Small intestine (tissue), 7 donors: ENCODE results near the gene HHLA2. TPM values are rescaled to one million over a fixed set of nuclear protein-coding genes. Genes with fewer than 3 reads are reported as not detected.

Experiments
- DNase-seq, 2 donors: peaks; one replicate each; pipeline versions ENCODE4 v3.0.0 to v3.0.0-alpha.2; 2013
- FAIRE-seq: peaks from 2 replicates; lab custom pipeline; 2012; peaks lifted over from hg19 to GRCh38; lab: Jason Lieb, UNC
- H3K27ac ChIP-seq, 3 donors: one replicate each; pipeline ENCODE4 v1.5.1; 2013; ENCODE audit warnings: low read length in 2 of 3, mild to moderate bottlenecking in 2 of 3, control low read depth in 1 of 3, inconsistent platforms in 1 of 3, low read depth in 1 of 3, moderate library complexity in 1 of 3
- H3K27me3 ChIP-seq, 3 donors: one replicate each; pipeline ENCODE4 v1.6.1; 2013; ENCODE audit warnings: low read length in 3 of 3, inconsistent platforms in 1 of 3; ENCODE audit not compliant: control insufficient read depth in 3 of 3, insufficient read depth in 3 of 3
- H3K36me3 ChIP-seq, 3 donors: one replicate each; pipeline ENCODE4 v1.6.1; 2013; ENCODE audit warnings: low read length in 3 of 3, inconsistent platforms in 1 of 3, low read depth in 1 of 3, mild to moderate bottlenecking in 1 of 3, moderate library complexity in 1 of 3; ENCODE audit not compliant: control insufficient read depth in 3 of 3, insufficient read depth in 2 of 3
- H3K4me1 ChIP-seq, 3 donors: one replicate each; pipeline ENCODE4 v1.6.1; 2013; ENCODE audit warnings: low read length in 2 of 3, inconsistent platforms in 1 of 3, low read depth in 1 of 3, mild to moderate bottlenecking in 1 of 3, moderate library complexity in 1 of 3; ENCODE audit not compliant: control insufficient read depth in 3 of 3, insufficient read depth in 2 of 3
- H3K4me3 ChIP-seq, 3 donors: one replicate each; pipeline ENCODE4 v1.5.1; 2013; ENCODE audit warnings: low read length in 3 of 3, control low read depth in 1 of 3, inconsistent platforms in 1 of 3, low read depth in 1 of 3, mild to moderate bottlenecking in 1 of 3, moderate library complexity in 1 of 3
- H3K9me3 ChIP-seq, 2 donors: one replicate each; pipeline ENCODE4 v1.6.1; 2013; ENCODE audit warnings: low read depth in 1 of 2, low read length in 1 of 2; ENCODE audit not compliant: control insufficient read depth in 2 of 2, insufficient read depth in 1 of 2
- WGBS, 3 donors: extraction: QIAGEN DNeasy Blood & Tissue Kit; methylation state at CpG; one replicate each; pipeline ENCODE4 v1.1.7; 2013; 5-methylcytosine and 5-hydroxymethylcytosine counted together
- polyA plus RNA-seq, 4 donors: library from polyadenylated mRNA; stranded (reverse) in 3 of 4; unstranded in 1 of 4; fragments of 200-250 nt in 3 of 4; fragments of 120-200 nt in 1 of 4; gene quantifications; one replicate each; pipeline versions ENCODE4 v1.2.1 to v1.2.3, GENCODE V29; 2013
- donor health status: healthy with polysubstance abuse.
- donor health status: control.
- donor health status: control.
- donor health status: Bipolar disorder and iron deficiency.
- donor health status: healthy.

HHLA2 gene
- polyA plus RNA-seq, 4 donors: 20.5 to 130 (median 91.0) TPM

DNA sequence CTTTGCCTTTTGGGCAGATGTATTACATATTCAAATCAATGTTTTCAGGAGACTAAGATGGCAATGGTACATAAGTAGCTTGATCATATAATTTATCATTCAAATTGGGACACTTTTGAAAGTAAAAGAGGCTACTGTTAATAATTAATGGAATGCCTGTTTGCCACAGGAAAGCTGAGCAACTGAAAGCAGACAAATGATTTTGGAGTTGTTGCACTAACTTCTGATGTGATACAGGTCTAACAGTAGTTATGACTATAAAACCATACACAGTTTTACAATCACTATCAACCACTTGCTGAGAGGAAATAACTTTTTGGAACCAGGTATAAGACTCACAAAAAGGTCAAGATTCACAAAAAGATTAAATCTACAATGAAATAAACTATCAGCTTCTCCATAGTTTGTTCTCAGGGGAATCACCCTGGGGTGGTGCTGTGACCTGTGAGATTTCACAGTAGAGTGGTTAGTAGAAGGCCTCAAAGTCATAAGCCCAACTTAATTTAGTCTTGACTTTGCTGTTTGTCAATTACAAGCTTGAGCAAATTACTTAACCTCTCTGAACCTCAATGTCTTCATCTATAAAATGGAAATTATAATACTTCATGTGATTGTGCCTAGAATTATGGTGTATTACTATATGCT is 42.7 kb downstream of the HHLA2 start:
- Histone ChIP-seq H3K36me3 (peaks cover 0 to 5% (median 2%) of the 10 kb centered on the region in 3 donors), H3K4me1 (peaks cover 0 to 2% (median 0%) of the 10 kb centered on the region in 3 donors), H3K9me3 (no peaks in the 10 kb centered on the region), H3K27me3 (no peaks in the 10 kb centered on the region), H3K4me3 (no peak overlapping the region), H3K27ac (no peak overlapping the region)
- no peak for DNase-seq
- no peak for FAIRE-seq

DNA sequence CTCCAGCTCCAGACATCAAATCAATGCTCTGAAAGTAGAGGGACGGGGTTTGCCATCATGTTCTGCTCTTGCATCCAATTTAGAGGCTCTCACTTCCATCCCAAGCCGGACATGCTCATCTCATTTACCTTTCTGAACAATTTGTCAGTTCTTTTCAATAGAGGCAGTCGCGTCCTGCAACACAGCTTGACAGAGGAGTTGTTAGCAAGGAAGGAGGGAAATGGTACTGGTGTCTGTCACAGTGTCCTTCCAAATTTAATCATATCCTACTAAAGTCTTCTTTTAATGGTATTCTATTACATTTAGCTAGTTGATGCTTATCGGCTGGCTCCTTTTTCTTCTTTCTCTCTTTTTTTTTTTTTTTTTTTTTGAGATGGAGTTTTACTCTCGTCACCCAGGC is 45.6 kb downstream of the HHLA2 start:
- WGBS, 3 donors: 72 to 92% (median 84%) methylated on average over 6 of the region's 6 CpGs

DNA sequence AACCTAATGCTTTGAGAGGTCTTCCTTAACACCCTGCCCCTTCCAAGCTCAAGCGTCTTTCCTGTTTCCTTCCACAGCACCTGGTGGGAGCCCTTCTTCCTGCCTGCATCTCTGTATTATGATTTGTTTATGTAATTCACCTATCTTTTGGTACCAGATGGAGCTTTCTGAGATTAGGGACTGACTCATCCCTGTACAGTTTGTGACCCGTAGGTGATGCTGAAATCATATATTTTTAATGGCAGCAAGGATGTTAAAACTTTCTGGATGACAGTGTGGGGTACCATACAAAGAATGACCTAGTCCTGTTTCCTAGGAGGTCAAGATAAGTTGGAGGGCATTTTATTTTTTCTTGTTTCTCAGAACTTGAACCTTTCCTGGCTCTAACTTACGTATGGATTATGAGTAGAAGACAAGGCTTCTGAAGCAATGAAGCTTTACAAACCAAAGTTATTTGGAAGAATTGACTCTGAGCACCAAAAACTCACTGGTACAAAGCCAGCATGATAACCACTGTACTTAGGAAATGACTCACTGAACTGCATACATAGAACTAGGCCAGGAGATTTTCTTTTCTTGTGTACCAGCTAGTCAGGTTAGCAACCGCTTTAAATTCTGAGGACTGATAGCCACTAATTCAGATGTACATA is 46.6 kb downstream of the HHLA2 start:
- Histone ChIP-seq H3K27me3 (no peaks in the 10 kb centered on the region), H3K9me3 (no peaks in the 10 kb centered on the region), H3K4me3 (no peak overlapping the region), H3K4me1 (no peaks in the 10 kb centered on the region), H3K36me3 (peaks cover 0 to 7% (median 4%) of the 10 kb centered on the region in 3 donors), H3K27ac (no peak overlapping the region)
- WGBS, 3 donors: 55 to 84% (median 56%) methylated on average over 4 of the region's 4 CpGs
- FAIRE-seq: no peak
- no peak for DNase-seq

More for the DNA sequence above, 45.6 kb downstream of the HHLA2 start:
- no peaks in the 10 kb centered on the region for H3K9me3 ChIP-seq
- no peak overlapping the region for H3K27ac ChIP-seq
- FAIRE-seq (no peak), DNase-seq (no peak)
- H3K27me3 ChIP-seq: no peaks in the 10 kb centered on the region
- peaks cover 0 to 2% (median 0%) of the 10 kb centered on the region in 3 donors for H3K4me1 ChIP-seq
- no peak overlapping the region for H3K4me3 ChIP-seq
- H3K36me3 ChIP-seq: peaks cover 0 to 7% (median 4%) of the 10 kb centered on the region in 3 donors

DNA sequence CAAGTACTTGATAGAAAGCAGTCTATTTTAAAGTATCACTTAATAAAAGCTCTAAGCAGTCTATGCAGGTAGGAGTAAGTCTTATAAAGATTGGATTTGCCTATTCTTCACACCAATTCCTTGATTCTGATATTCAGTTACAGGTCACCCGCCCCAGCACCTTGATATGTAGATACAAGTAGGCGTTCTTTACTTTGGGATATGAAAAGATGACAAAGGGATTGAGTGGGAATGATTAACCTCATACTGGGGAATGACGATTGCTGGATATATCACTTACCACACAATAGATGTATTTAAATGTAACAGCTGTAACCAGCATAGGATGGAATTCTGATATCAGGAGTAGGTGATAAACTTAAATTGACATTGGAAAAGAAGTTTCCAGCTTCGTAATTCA is 47.1 kb downstream of the HHLA2 start:
- Histone ChIP-seq H3K27me3 (no peaks in the 10 kb centered on the region), H3K27ac (no peak overlapping the region), H3K9me3 (no peaks in the 10 kb centered on the region), H3K4me1 (no peaks in the 10 kb centered on the region), H3K4me3 (no peak overlapping the region), H3K36me3 (peaks cover 0 to 7% (median 4%) of the 10 kb centered on the region in 3 donors)
- FAIRE-seq (no peak), DNase-seq (no peak)
- 87 to 93% (median 93%) methylated on average over 4 of the region's 4 CpGs for whole genome bisulfite sequencing, 3 donors

DNA sequence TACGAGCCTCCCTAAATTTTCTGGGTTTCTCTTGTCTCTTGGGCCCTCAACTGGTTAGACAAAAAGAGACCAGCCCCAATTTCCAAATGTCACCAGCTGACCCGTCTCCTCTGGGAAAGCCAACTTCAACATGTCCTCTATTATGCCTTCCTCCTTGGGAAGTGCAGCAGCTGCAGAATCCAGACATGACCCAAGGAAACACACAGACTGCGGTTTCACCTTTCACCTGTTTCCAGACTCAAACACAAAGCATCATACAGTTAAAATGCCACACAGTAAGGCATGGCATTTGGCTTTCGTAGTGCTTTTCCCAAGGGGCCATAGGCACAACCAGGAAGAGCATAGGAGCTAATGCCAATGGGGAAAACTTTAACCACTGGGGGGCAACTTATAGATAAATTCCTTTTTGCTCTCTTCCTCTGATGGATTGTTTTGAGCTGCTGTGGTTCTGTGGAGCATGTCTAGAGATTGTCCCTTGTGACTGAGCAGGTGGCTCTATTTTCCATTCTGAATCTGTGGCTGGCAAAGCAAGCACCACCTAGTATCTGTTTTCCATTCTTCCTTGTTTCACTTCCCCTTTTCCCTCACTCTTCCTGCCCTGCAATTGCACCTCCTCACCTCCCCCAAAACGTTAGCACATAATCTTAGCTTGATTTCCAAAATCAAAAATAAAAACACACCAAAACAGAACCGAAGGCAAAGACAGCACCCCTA is 49.3 kb downstream of the HHLA2 start:
- Histone ChIP-seq H3K9me3 (no peaks in the 10 kb centered on the region), H3K27ac (no peak overlapping the region), H3K27me3 (no peaks in the 10 kb centered on the region), H3K4me3 (no peak overlapping the region), H3K36me3 (peaks cover 0 to 6% (median 4%) of the 10 kb centered on the region in 3 donors), H3K4me1 (no peaks in the 10 kb centered on the region)
- no peak for FAIRE-seq
- 38 to 65% (median 40%) methylated on average over 6 of the region's 6 CpGs for WGBS, 3 donors
- no peak for DNase-seq

DNA sequence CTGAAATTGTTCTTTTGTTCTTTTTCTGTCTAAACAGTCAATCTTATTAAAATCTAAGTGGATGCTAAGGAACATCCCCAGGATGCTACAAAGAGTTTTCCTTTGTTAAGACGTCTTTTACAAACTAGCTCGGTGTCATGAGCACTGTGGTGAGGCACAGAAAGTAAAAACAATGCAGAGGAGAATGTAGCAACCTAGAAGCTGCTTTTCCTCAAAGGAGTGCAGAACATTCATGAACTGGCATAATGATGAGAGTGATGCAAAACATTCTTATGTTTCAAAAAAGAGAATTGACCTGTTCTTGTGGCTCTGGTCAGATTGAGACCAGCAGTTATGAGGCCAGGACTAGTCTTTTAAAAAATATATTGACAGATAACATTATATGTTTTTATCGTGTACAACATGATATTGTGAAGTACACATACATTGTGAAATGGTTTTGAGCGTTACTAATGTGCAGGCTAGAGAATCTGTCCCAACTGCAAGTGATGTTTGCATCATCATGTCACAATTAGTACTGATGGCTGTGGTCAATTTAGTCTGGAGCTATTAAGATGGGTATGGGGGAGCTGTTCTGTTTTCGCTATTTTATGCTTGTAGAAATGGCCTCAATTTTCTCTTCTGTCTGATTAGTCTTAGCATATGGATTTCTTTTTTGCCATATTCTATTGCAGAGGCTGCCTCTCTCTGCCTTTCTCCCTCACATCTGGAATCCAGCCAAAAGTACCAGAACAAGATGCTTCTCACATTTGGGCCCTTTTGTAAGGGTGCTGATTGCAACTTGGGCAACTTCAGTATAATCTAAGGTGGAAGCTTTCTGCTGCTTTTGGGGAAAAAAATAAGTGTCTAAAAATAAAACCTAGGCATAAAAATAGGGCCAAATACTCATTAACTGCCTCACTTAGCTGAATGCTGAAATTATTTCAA is 50.2 kb downstream of the HHLA2 start:
- Histone ChIP-seq H3K27ac (no peak overlapping the region), H3K27me3 (no peaks in the 10 kb centered on the region), H3K4me1 (no peaks in the 10 kb centered on the region), H3K4me3 (no peak overlapping the region), H3K36me3 (peaks cover 0 to 6% (median 2%) of the 10 kb centered on the region in 3 donors), H3K9me3 (no peaks in the 10 kb centered on the region)
- FAIRE-seq (no peak), DNase-seq (no peak)
- WGBS, 3 donors: 88 to 97% (median 93%) methylated on average over 5 of the region's 5 CpGs

DNA sequence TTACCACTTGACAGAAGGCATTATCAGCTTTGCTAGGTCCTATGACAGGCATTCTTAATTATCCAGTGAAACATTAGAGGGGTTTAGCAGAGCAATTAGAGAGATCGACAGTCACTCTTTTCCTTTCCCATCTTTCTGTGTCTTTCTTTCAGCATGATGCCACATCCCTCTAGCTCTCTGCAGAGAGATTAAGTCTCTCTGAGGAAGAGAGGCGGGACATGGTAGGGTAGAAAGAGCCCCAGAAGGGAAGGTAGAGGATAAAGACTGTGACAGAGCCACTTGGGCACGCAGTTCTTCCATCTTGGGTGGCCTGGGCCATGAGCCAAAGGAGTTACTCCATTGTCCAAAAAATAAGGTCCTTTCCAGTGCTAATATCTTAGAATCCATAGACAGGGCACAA is 55.8 kb downstream of the HHLA2 start:
- Histone ChIP-seq H3K36me3 (peaks cover 0 to 6% (median 3%) of the 10 kb centered on the region in 3 donors), H3K27ac (no peak overlapping the region), H3K27me3 (no peaks in the 10 kb centered on the region), H3K9me3 (no peaks in the 10 kb centered on the region), H3K4me3 (no peak overlapping the region), H3K4me1 (no peaks in the 10 kb centered on the region)
- no peak for DNase-seq
- 54 to 86% (median 64%) methylated on average over 3 of the region's 3 CpGs for WGBS, 3 donors
- no peak for FAIRE-seq

DNA sequence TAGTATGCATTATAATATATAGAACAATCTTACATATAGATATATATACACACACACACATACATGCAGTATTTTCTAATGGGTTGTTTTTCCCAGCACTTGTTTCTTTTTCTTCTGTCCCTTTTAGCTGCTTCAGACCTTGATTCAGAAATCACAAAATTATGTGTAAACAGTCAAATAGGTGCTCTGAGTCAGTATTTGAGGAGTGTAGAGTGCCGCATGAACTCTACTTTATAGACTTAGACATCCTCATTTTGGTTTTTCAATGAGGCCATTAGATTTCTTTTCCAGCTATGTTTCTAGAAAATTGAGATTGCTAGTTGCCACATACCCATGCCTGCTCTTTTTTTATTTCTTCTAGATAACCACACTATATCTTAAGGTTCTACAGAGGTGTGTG is 58.2 kb downstream of the HHLA2 start:
- Histone ChIP-seq H3K27me3 (no peaks in the 10 kb centered on the region), H3K36me3 (peaks cover 0 to 8% (median 5%) of the 10 kb centered on the region in 3 donors), H3K4me3 (no peak overlapping the region), H3K4me1 (no peaks in the 10 kb centered on the region), H3K9me3 (no peaks in the 10 kb centered on the region), H3K27ac (no peak overlapping the region)
- DNase-seq: no peak
- WGBS, 3 donors: 91 to 100% (median 93%) methylated on average over 1 of the region's 1 CpG
- no peak for FAIRE-seq
